K562 (cell line): ENCODE measurements around the gene FBXO44. TPM values are rescaled to one million over a fixed set of nuclear protein-coding genes. Genes with fewer than 3 reads are reported as not detected.

Experiments used
- BMI1 ChIP-seq: fragments of 150-350 bp; IDR thresholded peaks from 2 replicates; pipeline ENCODE4 v1.6.1; 2014; ENCODE audit warnings: low read length
- CBX1 ChIP-seq: sonication (generic); IDR thresholded peaks from 2 replicates; pipeline ENCODE4 v1.6.1; 2016; ENCODE audit warnings: antibody characterized with exemption, low read depth, mild to moderate bottlenecking
- CEBPG ChIP-seq, 3 experiments: fragments of 200-800 bp in 1 of 3; sonication (Bioruptor generic) in 1 of 3; sonication (generic) in 1 of 3; formaldehyde crosslinking in 1 of 3; IDR thresholded peaks in 2 of 3; conservative IDR thresholded peaks in 1 of 3; 2 replicates each; pipeline versions ENCODE4 v1.6.1 to v1.8.0; 2016 to 2022; ENCODE audit warnings: missing compliant biosample characterization in 2 of 3, missing genetic modification characterization in 2 of 3, mild to moderate bottlenecking in 1 of 3, missing genetic modification reagents in 1 of 3
- GATAD2B ChIP-seq: fragments of 450-650 bp; IDR thresholded peaks from 2 replicates; pipeline ENCODE4 v1.6.1; 2017; ENCODE audit warnings: mild to moderate bottlenecking, borderline replicate concordance
- HMGN3 ChIP-seq: IDR thresholded peaks from 2 replicates; pipeline ENCODE4 v1.6.1; 2011; ENCODE audit warnings: borderline replicate concordance, low read depth, mild to moderate bottlenecking, mixed read lengths, low read length; ENCODE audit not compliant: insufficient read length; ENCODE audit errors: extremely low read depth
- KDM5B ChIP-seq: fragments of 200-600 bp; sonication (generic); IDR thresholded peaks from 2 replicates; pipeline ENCODE4 v1.6.1; 2012; ENCODE audit warnings: low read depth, mild to moderate bottlenecking, moderate library complexity, low read length, control low read depth, inconsistent platforms; ENCODE audit not compliant: insufficient replicate concordance
- MAZ ChIP-seq, 2 experiments: fragments of 450-650 bp in 1 of 2; sonication (generic) in 1 of 2; formaldehyde crosslinking; IDR thresholded peaks in 1 of 2; conservative IDR thresholded peaks in 1 of 2; 2 replicates each; pipeline versions ENCODE4 v1.4.0 to v1.5.0; 2020; ENCODE audit warnings: mild to moderate bottlenecking in 1 of 2, missing genetic modification reagents in 1 of 2
- PHF8 ChIP-seq: fragments of 200-600 bp; sonication (generic); IDR thresholded peaks from 2 replicates; pipeline ENCODE4 v1.6.1; 2012; ENCODE audit warnings: mixed run types, mild to moderate bottlenecking, inconsistent platforms, low read length, moderate library complexity, borderline replicate concordance
- RBBP5 ChIP-seq: fragments of 200-600 bp; sonication (generic); IDR thresholded peaks from 2 replicates; pipeline ENCODE4 v1.6.1; 2012; ENCODE audit warnings: borderline replicate concordance, mild to moderate bottlenecking, low read length, control low read depth, inconsistent platforms; ENCODE audit not compliant: insufficient read depth, poor library complexity, severe bottlenecking
- TCF15 ChIP-seq: fragments of 250-450 bp; sonication (Bioruptor Pico); IDR thresholded peaks from 2 replicates; pipeline ENCODE4 v1.8.0; 2022; ENCODE audit warnings: moderate library complexity, mild to moderate bottlenecking, inconsistent platforms
- ZBTB7A ChIP-seq: IDR thresholded peaks from 2 replicates; pipeline ENCODE4 v1.6.1; 2011; ENCODE audit warnings: low read depth, mild to moderate bottlenecking, low read length, moderate library complexity, borderline replicate concordance; ENCODE audit not compliant: control insufficient read depth
- ZFP36 ChIP-seq: fragments of 150-350 bp; IDR thresholded peaks from 2 replicates; pipeline ENCODE4 v1.6.1; 2018; ENCODE audit warnings: low read length, low read depth; ENCODE audit not compliant: partially characterized antibody
- ZKSCAN1 ChIP-seq: fragments of 150-350 bp; IDR thresholded peaks from 2 replicates; pipeline ENCODE4 v1.6.1; 2016; ENCODE audit warnings: low read depth, low read length
- ZNF347 ChIP-seq: fragments of 450-650 bp; formaldehyde crosslinking; IDR thresholded peaks from 2 replicates; pipeline ENCODE4 v1.4.0; 2020; ENCODE audit warnings: low read depth, mild to moderate bottlenecking, moderate library complexity
- ZNF518B ChIP-seq: fragments of 250-450 bp; sonication (Bioruptor Pico); IDR thresholded peaks from 2 replicates; pipeline ENCODE4 v1.5.0; 2021; ENCODE audit warnings: mild to moderate bottlenecking, moderate library complexity
- polyA plus RNA-seq, 8 experiments: library from polyadenylated mRNA; depleted of rRNA in 4 of 8; stranded (reverse) in 5 of 8; unstranded in 3 of 8; fragments of >200 nt; fragmentation: Nextera tagmentation in 2 of 8; fragmentation: Illumina TruSeq in 1 of 8; extraction: Ambion mirVana in 2 of 8; extraction: Trizol in 1 of 8; gene quantifications; 2 replicates each; pipeline versions ENCODE4 v1.2.1 to v1.2.3, GENCODE V29; 2011 to 2014; ENCODE audit warnings: inconsistent platforms in 1 of 8, missing spikeins in 1 of 8
- total RNA-seq, 7 experiments: library from RNA; depleted of rRNA in 6 of 7; stranded (reverse); fragments of >200 nt in 6 of 7; fragmentation: Illumina TruSeq in 2 of 7; extraction: Trizol in 2 of 7; gene quantifications; 2 replicates each; pipeline versions ENCODE4 v1.2.1 to v1.2.3, GENCODE V29; 2011 to 2021; ENCODE audit warnings: low replicate concordance in 1 of 7
- TF ChIP-seq, protein P1 (sequence below): IDR thresholded peaks from 2 replicates; pipeline ENCODE4 v1.6.1; 2011; ENCODE audit not compliant: insufficient read length; ENCODE audit errors: extremely low read depth
- TF ChIP-seq, protein P2 (sequence below): sonication (generic); formaldehyde crosslinking; IDR thresholded peaks from 2 replicates; pipeline ENCODE4 v1.8.1; 2023; ENCODE audit warnings: mild to moderate bottlenecking, missing genetic modification reagents

The FBXO44 gene
- total and polyA plus RNA-seq, 9 of the 15 experiments (the other 6 are each of a cell fraction or from before 2014, with no cell fraction given) = 0.69 to 20.9 (median 6.7) TPM

DNA sequence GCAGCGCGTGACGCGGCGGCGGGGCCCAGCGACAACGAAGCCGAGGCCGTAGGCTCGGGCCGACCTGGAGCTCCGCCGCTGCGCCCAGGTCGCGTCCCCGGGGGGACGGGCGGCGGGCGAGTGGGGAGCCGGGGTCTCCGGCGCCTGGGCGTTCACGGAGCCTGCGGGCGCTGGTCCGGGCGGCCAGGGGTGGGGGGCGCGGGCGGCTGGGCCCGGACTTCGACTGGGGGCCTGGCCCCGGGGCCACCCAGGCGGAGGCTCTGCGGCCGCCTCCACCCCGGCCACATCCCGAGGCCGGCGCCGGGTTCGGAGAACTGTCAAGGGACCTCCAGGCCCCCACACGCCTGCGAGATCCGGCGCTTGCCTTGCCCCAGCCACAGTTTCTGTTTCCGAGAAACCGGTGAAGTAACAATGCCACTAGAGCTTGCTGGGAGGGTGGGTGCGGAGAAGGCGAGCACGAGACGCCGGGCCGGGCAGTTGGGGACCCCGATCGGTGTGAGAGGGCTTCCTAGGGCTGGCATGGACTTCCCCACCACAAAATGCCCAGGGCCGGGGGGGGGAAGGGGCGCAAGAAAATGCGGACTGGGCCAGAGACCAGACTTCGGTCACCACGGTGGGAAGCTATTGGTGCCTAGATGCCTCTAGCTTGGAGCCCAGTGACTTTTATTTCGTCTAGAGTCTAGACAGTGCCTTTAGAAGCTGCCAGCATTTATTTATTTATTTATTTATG is 9.8 kb downstream of the FBXO44 start (continued):
- TF ChIP-seq, protein P1, sequence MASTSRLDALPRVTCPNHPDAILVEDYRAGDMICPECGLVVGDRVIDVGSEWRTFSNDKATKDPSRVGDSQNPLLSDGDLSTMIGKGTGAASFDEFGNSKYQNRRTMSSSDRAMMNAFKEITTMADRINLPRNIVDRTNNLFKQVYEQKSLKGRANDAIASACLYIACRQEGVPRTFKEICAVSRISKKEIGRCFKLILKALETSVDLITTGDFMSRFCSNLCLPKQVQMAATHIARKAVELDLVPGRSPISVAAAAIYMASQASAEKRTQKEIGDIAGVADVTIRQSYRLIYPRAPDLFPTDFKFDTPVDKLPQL = no peak
- TF ChIP-seq PHF8 = peak; percentile 66; the same call in 1 of the 2 replicates
- TF ChIP-seq ZFP36 = no peak
- TF ChIP-seq GATAD2B = 0 out of 2 replicates have a peak, but pooled peaks have one; percentile 59
- peak; percentile 22; the same call in 1 of the 2 replicates for TF ChIP-seq ZNF518B
- no peak for TF ChIP-seq BMI1
- peak; percentile 11; the same call in 1 of the 2 replicates for TF ChIP-seq CEBPG (CRISPR knock-in tag; IDR thresholded peaks at IDR 0.05)
- no peak for TF ChIP-seq CEBPG (tag; conservative IDR thresholded peaks at IDR 0.05 in 1 of 2, IDR thresholded peaks at IDR 0.05 in 1 of 2)
- TF ChIP-seq KDM5B = peak; percentile 39
- peak; percentile 9; the same call in 1 of the 2 replicates for TF ChIP-seq CBX1
- 0 out of 2 replicates have a peak, but pooled peaks have one; percentile 43 for TF ChIP-seq ZNF347 (CRISPR knock-in tag)
- TF ChIP-seq, protein P2, sequence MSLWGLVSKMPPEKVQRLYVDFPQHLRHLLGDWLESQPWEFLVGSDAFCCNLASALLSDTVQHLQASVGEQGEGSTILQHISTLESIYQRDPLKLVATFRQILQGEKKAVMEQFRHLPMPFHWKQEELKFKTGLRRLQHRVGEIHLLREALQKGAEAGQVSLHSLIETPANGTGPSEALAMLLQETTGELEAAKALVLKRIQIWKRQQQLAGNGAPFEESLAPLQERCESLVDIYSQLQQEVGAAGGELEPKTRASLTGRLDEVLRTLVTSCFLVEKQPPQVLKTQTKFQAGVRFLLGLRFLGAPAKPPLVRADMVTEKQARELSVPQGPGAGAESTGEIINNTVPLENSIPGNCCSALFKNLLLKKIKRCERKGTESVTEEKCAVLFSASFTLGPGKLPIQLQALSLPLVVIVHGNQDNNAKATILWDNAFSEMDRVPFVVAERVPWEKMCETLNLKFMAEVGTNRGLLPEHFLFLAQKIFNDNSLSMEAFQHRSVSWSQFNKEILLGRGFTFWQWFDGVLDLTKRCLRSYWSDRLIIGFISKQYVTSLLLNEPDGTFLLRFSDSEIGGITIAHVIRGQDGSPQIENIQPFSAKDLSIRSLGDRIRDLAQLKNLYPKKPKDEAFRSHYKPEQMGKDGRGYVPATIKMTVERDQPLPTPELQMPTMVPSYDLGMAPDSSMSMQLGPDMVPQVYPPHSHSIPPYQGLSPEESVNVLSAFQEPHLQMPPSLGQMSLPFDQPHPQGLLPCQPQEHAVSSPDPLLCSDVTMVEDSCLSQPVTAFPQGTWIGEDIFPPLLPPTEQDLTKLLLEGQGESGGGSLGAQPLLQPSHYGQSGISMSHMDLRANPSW (CRISPR knock-in tag) = 0 out of 2 replicates have a peak, but pooled peaks have one; percentile 56
- TF ChIP-seq HMGN3 = peak; percentile 1
- no peak for TF ChIP-seq ZKSCAN1
- peak; percentile 64 for TF ChIP-seq RBBP5
- peak; percentile 83; the same call in 1 of the 2 replicates for TF ChIP-seq ZBTB7A
- 0 out of 4 replicates have a peak, but pooled peaks of 1 of the 2 experiments have one; percentile 18 for TF ChIP-seq MAZ (CRISPR knock-in tag; conservative IDR thresholded peaks at IDR 0.05 in 1 of 2, IDR thresholded peaks at IDR 0.05 in 1 of 2)
- TF ChIP-seq TCF15 = 0 out of 2 replicates have a peak, but pooled peaks have one; percentile 26
